Activated CD8-positive, alpha-beta memory T cell treated with anti-CD3 and anti-CD28 coated beads for 4 hours (primary cell): ENCODE measurements around the gene PLEKHD1.
"Not testable (repeated sequence)": the region's sequence is repeated elsewhere in the genome, so short reads cannot be mapped to it uniquely, and the experiment has no call there.

Experiments used
- DNase-seq, 2 donors: peaks; one replicate each; pipeline ENCODE4 v3.0.0-alpha.2; 2020; ENCODE audit warnings: low read depth in 2 of 2

PLEKHD1 gene

DNA sequence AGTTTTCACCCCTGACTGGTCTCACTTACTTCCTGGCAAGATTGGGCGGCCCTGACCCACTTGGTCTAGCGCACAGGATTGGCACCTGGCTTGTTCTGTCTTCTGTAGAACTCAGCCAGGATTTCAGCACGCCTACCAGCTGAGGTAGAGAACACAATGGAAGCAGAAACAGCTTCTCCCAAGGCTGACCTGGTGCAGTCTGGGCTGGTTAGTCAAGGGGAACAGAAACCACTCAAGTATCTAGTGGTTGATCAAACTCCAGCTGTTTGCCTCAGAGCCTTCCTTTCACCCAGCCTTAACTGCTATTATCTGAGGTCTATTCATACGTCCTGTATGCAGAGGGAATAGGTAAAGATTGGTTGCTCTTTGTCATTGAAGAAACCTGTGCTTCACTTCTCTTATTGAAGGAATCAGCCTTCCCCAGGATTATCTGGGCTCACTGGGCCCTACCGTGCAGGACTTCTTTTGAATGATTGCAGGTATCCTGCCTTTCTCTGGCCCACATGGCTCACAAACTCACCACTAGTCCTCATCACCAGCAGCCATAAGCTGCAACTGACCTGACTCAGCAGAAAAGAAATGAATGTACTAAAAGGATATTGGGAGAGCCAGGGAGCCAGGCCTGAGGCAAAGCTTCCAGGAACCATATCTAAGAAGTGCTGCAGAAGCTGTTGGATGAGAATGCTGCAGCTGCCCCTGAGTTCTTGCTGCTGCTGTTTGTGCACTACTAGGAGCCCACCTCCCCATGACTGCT lies 2.5 kb upstream of the PLEKHD1 start:
- DNase-seq, result no peak

GRCh38 chr14:69483765-69484443 lies 624 bp upstream of the PLEKHD1 start:
- no peak for DNase-seq

DNA sequence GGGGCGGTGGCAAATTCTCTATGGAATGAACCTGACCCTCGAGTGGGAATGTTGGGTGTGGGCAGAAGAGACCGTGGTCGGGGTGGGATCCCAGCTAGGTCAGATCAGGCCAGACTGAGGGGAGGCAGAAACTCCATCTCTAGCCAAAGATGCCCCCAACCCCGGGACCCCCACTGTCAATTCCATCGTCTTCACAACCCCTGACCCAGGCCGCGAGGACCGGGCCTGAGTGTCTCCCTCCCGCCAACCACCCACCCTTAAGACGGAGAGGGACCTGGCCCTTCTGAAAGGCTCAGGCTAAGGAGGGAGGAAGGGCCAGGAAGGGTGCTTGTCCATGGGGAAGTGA lies 760 bp downstream of the PLEKHD1 start:
- no peak for DNase-seq

DNA sequence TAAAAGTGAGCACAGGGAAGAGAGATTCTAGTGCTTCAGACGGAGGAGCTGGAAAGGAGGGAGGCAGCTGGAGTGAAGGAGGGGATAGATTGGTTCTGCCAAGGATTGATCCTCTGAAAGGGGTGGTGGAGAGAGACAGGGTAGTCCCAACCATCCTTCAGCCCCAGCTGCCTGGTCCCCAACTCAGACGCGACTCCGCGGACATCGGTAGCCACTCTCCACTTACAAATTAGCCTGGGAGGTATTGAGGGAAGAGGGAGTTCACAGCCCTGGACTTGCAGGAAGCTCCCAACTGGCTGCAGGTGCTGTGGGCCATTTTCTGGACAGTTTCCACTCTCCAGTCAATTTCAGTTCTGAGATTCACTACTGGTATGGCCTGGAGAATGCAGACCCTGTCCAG lies 1.2 kb downstream of the PLEKHD1 start:
- no peak for DNase-seq

DNA sequence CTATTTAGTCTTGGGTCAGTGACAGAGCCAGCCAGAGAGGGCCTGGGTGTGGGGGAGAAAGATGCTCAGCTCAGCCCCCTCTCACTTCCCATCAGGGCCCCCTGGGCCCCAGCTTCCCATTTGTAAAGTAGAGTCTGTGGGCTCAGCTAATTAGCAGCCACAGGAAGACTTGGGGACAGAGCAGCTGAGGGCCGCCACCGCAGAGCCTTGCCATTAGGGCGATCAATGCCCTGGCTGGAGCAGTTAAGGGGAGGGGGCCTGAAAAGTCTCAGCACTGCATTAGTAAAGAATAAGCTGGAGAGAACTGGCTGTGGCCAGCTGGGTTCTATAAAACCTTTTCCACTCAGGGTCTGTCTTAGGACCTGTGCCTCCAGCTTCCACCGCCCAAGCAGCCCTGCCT lies 2.7 kb downstream of the PLEKHD1 start:
- DNase-seq, result no peak

- DNase-seq, result no peak
Observed at GRCh38 chr14:69487771-69488170, 3.2 kb downstream of the PLEKHD1 start.

- DNase-seq, result no peak
Observed at GRCh38 chr14:69489495-69489894, 5.0 kb downstream of the PLEKHD1 start.

- no peak for DNase-seq
Observed at GRCh38 chr14:69490219-69490918, 5.8 kb downstream of the PLEKHD1 start.

DNA sequence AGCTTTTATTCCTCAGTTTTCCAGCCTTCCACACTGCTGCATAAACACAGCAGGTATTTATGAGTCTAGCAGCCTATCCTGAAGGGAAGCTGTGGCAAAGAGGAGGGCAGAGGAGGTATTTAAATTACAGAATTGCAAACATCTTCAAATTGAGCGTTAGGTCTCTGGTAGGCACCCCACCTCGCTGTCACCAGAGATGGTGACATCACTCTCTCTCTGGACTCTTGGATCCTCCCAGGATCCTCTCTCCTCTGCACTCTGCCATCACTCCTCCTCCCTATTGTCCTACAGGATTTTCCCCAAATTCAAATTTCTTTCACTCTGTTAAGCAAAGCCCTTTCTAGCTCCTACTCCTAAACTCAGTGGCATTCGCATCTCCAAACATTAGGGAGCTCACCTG lies 6.7 kb downstream of the PLEKHD1 start:
- no peak for DNase-seq

GRCh38 chr14:69493038-69493437 lies 8.5 kb downstream of the PLEKHD1 start:
- no peak for DNase-seq

GRCh38 chr14:69493791-69494190 lies 9.3 kb downstream of the PLEKHD1 start:
- DNase-seq, result no peak

- DNase-seq, result no peak
Observed at GRCh38 chr14:69495341-69495921, 10.9 kb downstream of the PLEKHD1 start.

DNA sequence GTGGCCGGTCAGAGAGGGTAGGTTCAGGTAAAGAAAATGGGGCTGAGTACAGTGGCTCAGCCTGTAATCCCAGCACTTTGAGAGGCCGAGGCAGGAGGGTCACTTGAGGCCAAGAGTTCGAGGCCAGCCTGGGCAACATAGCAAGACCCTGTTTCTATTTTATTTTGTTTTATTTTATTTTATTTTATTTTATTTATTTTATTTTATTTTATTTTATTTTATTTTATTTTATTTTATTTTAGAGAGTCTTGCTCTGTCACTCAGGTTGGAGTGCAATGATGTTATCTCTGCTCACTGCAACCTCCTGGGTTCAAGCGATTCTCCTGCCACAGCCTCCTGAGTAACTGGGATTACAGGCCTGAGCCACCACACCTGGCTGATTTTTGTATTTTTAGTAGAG lies 13.3 kb downstream of the PLEKHD1 start:
- DNase-seq, result not testable (repeated sequence)

GRCh38 chr14:69498286-69498685 lies 13.8 kb downstream of the PLEKHD1 start:
- not testable (repeated sequence) for DNase-seq

GRCh38 chr14:69499436-69499835 lies 14.9 kb downstream of the PLEKHD1 start:
- DNase-seq, result no peak

DNA sequence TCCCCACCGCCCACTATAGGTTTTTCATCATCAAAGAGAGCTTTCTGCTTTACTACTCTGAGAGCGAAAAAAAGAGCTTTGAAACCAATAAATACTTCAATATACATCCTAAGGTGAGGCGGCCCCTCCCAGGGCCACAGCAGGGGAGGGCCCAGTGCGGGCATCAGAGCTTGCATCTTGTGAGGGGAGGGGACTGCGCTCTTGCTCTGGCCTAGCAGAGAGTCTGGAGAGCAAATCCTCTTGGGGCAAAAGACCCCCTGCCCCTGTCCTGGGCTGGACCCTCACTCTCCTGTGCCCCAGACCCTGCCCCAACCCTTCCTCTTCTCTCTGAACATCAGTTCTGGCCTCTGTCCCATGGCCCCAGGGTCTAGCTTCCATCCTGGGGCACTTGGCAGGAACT lies 15.6 kb downstream of the PLEKHD1 start:
- no peak for DNase-seq

- no peak for DNase-seq
Observed at GRCh38 chr14:69500736-69501135, 16.2 kb downstream of the PLEKHD1 start.

DNA sequence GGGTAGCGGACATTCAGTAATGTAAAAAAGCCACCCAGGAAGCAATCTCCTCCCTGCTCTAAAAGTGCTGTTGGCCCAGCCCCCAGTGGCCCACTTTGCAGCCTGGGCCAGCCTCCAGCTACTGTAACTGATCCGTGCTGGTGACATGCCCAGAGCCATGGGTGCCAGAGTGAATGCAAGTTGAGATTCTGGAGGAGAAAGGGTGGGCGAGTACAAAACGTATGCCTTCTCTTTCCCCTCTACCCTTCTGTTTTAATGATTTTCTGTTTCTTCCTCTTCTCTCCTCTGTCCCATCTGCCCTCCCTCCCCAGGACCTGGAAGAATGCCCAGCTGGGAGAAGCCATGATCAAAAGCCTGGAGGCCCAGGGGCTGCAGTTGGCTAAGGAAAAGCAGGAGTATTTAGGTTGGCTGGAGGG lies 16.9 kb downstream of the PLEKHD1 start:
- no peak for DNase-seq

- no peak for DNase-seq
Observed at GRCh38 chr14:69504775-69505174, 20.2 kb downstream of the PLEKHD1 start.

GRCh38 chr14:69505338-69506240 lies 21.1 kb downstream of the PLEKHD1 start:
- no peak for DNase-seq

DNA sequence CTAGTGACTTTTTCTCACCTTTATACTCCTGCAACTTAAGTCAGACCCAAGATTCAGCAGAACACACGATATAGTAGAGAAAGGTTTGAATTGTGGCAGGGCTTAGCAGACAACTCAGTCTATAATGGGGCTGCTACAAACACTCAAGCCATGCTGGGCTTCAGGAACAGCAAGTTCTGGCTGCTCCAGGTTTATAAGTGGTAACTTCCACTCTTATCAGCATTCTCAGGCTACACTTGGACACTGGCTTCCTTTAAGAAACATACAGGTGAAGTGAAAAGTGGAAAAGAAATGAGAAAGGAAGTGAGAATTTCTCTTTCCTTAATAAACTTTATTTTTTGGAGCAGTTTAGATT lies 21.7 kb downstream of the PLEKHD1 start:
- no peak for DNase-seq
